ENCODE results near the gene ZDHHC17.

ZDHHC17 gene

GRCh38 chr12:76898442-76898841 is 134.5 kb downstream of the ZDHHC17 start:
- no peak overlapping the region for H3K4me3 ChIP-seq (ENCODE audit: low read depth, low read length)
- no peak for DNase-seq (ENCODE audit: low read depth)
- TF ChIP-seq CTCF (IDR thresholded peaks at IDR 0.05; ENCODE audit: low read depth, low read length) (no peak), MYC (IDR thresholded peaks at IDR 0.05; ENCODE audit: low read depth, low read length) (no peak)
- TF ChIP-seq, protein P1, sequence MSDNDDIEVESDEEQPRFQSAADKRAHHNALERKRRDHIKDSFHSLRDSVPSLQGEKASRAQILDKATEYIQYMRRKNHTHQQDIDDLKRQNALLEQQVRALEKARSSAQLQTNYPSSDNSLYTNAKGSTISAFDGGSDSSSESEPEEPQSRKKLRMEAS (IDR thresholded peaks at IDR 0.05; ENCODE audit: low read depth, low read length): no peak

- TF ChIP-seq, protein P1 (IDR thresholded peaks at IDR 0.05; ENCODE audit: low read depth, low read length): no peak
- TF ChIP-seq MYC (IDR thresholded peaks at IDR 0.05; ENCODE audit: low read depth, low read length) (no peak), POLR2A (IDR thresholded peaks at IDR 0.05; ENCODE audit: extremely low read depth, insufficient read length) (no peak), CTCF (IDR thresholded peaks at IDR 0.05; ENCODE audit: low read depth, low read length) (no peak)
- no peak for DNase-seq (ENCODE audit: low read depth)
- H3K4me3 ChIP-seq (ENCODE audit: low read depth, low read length): no peak overlapping the region
These were observed 135.6 kb downstream of the ZDHHC17 start for GRCh38 chr12:76899522-76899921.

GRCh38 chr12:76901628-76902380 is 137.9 kb downstream of the ZDHHC17 start:
- no peak overlapping the region for H3K4me3 ChIP-seq (ENCODE audit: low read depth, low read length)
- no peak for TF ChIP-seq CTCF (IDR thresholded peaks at IDR 0.05; ENCODE audit: low read depth, low read length)
- TF ChIP-seq, protein P1 (IDR thresholded peaks at IDR 0.05; ENCODE audit: low read depth, low read length): no peak
- TF ChIP-seq MYC (IDR thresholded peaks at IDR 0.05; ENCODE audit: low read depth, low read length): no peak
- no peak for TF ChIP-seq POLR2A (IDR thresholded peaks at IDR 0.05; ENCODE audit: extremely low read depth, insufficient read length)
- no peak for DNase-seq (ENCODE audit: low read depth)
